Activated naive CD4-positive, alpha-beta T cell treated with Interleukin-2 at 50 U/mL for 16 hours (primary cell): ENCODE results near the gene PLSCR1.
"Not testable (repeated sequence)": the region's sequence is repeated elsewhere in the genome, so short reads cannot be mapped to it uniquely, and the experiment has no call there.

Source experiments
- DNase-seq: peaks from one replicate; pipeline ENCODE4 v3.0.0-alpha.2; 2020

Gene PLSCR1

GRCh38 chr3:146511402-146512134 lies 32.8 kb downstream of the PLSCR1 start:
- DNase-seq, result no peak

DNA sequence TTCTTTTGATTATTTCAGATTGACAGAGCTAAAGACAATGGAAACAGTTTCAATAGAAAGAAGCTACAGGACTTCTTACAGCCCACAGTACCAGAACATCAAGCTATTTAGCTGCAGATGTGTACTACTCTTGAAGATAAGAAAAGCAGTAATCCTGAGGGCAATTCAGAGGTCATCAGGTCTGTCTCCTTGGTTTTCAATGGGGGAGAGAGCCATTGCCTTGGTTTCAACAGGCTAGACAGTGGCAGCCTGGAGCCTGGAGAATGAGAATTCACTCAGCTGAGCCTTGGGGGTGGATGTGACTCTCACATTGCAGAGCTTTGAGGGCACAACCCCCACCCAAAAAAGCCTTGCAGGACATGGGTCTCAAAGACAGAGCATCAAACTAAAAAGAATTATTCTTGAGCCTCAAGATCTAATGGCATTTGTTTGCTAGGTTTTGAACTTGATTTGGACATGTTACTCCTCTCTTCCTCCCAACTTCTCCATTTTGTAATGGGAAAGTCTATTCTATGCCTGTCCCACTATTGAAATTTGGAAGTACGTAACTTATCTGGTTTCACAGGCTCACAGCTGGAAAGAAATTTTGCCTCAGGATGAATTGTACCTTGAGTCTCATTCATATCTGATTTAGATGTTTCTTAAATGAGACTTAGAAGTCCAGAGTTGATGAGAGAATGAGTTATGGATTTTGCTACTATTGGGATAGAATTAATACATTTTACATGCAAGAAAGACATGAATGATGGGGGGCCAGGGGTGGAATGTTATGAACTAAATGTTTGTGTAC lies 36.9 kb downstream of the PLSCR1 start:
- DNase-seq, result no peak

- DNase-seq, result no peak
These were observed 38.9 kb downstream of the PLSCR1 start for GRCh38 chr3:146505516-146505915.

DNA sequence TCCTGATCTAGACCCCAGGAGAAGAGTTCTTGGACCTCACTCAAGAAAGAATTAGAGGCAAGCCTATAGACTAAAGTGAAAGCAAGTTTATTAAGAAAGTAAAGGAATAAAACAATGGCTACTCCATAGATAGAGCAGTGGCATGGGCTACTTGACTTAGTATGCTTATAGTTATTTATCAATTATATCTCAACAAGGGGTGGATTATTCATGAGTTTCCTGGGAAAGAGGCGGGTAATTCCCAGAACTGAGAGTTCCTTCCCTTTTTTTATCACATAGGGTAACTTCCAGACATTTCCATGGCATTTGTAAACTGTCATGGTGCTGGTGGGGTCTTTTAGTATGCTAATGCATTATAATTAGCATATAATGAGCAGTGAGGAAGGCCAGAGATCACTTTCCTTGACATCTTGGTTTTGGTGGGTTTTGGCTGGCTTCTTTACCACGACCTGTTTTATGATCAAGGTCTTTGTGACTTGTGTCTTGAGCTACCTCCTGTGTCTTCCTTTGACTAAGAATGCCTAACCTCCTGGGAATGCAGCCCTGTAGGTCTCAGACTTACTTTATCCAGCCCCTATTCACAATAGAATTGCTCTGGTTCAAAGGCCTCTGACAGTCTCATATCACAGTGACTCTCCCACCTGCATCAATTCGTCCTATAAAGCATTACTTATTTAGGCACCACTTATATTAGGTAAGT lies 39.8 kb downstream of the PLSCR1 start:
- no peak for DNase-seq

- no peak for DNase-seq
These were observed 40.8 kb downstream of the PLSCR1 start for GRCh38 chr3:146503461-146504202.

DNA sequence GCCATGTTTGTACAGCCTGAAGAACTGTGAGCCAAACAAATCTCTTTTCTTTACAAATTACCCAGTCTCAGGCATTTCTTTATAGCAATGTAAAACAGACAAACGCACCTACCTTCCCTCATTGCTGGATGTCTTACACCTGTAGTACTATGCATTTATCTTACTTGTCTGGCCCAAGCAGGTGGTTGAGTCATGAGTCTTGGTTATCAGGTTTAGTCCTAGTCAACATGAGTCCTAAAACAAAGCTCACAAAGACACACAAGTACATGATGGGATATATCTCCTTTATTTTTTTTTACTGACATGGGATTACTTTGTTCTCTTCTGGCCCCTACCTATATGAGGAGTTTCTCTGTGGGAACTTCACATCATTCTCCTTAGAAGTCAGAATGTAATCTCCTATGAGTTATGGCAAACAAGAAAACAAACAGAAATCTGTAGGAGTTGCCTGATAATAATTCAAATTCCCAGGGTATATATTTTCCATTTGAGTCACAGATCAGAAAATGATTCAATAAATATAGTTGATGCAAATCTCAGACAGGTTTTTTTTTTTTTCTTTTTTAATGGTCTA lies 41.4 kb downstream of the PLSCR1 start:
- DNase-seq, result no peak

DNA sequence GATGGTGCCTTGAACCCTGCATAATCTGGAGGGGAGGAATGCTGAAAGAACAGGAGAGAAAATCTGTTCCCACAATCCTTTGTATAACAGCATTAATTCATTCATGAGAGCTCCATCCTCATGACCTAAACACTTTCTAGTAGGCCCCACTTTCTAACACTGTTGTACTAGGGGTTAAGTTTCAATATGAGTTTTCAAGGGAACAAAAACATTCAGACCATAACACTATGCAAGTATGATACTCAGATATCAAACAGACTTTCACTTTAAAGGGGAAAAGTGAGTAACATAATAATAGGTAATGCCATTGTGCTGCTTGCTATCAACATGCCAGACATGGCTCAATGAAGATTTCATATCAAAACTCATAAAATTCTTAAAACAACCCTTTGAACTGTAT lies 42.7 kb downstream of the PLSCR1 start:
- DNase-seq, result no peak

- DNase-seq, result no peak
These were observed 44.7 kb downstream of the PLSCR1 start for GRCh38 chr3:146499701-146500100.

DNA sequence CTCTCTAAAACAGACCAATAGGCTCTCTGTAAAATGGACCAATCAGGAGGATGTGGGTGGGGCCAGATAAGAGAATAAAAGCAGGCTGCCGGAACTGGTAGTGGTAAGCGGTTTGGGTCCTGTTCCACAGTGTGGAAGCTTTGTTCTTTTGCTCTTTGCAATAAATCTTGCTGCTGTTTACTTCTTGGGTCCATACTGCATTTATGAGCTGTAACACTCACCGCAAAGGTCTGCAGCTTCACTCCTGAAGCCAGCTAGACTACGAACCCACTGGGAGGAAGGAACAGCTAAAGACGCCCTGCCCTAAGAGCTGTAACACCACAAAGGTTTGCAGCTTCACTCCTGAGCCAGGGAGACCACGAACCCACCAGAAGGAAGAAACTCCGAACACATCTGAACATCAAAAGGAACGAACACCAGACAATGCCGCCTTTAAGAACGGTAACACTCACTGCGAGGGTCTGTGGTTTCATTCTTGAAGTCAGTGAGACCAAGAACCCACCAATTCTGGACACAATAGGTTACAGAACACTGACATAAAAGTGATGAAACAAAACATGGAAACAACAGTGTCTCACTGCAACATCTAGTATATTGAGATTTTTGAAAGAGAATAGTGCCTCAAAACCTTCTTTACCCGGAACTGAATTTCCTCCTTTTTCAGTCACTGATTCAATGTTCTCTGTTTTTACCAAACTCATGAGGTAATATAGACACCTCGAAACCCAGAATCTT lies 46.2 kb downstream of the PLSCR1 start:
- peak; percentile 7 for DNase-seq

DNA sequence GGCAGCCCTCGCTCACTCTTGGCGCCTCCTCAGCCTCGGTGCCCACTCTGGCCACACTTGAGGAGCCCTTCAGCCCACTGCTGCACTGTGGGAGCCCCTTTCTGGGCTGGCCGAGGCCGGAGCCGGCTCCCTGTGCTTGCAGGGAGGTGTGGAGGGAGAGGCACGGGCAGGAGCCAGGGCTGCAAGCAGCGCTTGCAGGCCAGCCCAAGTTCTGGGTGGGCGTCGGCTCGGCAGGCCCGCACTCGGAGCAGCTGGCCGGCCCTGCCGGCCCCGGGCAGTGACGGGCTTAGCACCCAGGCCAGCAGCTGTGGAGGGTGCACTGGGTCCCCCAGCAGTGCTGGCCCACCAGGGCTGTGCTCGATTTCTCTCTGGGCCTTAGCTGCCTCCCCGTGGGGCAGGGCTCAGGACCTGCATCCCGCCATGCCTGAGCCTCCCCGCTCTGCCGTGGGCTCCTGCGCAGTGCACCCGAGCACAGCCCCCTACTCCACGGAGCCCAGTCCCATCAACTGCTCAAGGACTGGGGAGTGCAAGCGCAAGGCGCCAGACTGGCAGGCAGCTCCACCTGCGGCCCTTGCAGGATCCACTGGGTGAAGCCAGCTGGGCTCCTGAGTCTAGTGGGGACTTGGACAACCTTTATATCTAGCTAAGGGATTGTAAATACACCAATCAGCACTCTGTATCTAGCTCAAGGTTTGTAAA lies 47.1 kb downstream of the PLSCR1 start:
- not testable (repeated sequence) for DNase-seq

DNA sequence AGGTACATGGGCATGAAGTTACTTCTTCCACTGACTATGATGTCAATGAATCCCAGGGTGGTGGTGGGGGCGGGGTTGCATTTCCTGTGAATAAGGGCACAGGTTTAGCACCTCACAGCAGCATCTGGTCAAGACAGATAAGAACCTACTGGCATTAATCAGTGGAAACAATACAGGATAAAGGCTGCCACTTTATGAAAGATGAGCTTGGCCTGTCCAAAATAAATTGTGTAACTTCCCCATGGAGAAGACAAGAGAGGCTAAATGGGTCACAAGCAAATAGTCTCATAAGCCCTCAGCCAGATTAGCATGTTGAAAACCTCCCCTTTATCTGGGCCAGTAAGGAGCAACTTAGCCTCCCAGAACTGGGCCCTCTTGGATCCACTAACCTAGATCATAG lies 47.7 kb downstream of the PLSCR1 start:
- no peak for DNase-seq

DNA sequence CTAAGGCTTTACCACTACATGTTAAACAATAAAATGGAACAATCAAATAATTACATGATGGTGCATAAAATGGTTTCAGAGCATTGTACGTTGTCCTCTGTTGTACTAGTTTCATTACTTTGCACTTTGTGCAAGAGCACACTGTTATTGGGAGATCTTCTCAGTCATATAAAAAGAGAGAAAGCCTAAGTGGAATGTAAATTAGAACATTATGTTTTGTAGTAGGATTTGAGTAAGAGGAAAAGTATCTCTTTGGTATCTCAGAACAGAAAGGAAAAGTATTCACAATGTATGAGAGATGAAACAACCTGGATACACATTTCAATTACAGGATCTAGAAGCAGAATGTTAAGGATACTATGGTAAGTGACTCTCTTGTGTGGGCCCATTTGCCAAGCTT lies 48.2 kb downstream of the PLSCR1 start:
- DNase-seq, result no peak

- no peak for DNase-seq
These were observed 50.6 kb downstream of the PLSCR1 start for GRCh38 chr3:146493761-146494160.

- no peak for DNase-seq
These were observed 51.2 kb downstream of the PLSCR1 start for GRCh38 chr3:146493221-146493620.

DNA sequence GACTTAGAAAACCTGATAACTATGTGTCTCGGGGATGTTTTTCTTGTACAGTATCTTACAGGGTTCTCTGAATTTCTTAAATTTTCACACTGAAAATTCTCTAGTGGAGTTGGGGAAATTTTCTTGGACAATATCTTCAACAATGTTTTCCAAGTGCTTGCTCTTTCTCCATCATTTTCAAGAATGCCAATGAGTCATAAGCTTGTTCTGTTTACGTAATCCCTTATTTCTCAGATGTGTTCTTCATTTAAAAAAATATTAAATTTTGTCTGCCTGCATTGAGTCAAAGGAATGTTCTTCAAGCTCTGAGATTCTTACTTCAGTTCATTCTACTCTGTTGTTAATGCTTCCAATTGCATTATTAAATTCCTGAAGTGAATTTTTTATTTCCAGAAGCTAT lies 53.1 kb downstream of the PLSCR1 start:
- DNase-seq, result no peak

- no peak for DNase-seq
These were observed 59.1 kb downstream of the PLSCR1 start for GRCh38 chr3:146485297-146485696.

DNA sequence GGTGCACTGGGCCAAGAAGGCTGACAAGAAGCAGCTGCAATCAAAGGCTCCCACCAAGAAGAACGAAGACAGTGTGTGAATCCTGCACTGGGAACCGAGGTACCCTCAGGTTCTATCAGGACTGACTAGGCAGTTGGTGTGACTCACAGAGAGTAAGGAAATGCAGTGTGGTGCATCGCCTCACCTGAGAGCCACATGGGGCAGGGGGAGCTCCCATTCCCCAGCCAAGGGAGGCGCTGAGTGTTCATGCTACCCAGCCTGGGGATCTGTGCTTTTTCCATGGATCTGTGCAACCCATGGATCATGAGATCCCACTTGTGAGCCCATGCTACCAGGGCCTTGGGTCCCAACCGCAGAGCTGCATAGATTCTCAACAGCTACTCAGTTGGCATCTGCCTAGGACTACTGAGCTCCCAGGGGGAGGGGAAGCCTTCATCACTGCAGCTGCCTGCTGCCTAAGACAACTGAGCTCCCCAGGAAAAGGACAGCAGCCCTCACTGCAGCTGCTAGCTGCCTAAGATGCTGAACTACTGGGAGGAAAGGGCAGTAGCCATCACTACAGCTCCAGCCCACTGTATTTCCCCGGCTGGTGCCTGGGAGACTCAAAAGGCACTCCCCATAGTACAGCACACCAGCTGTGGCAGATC lies 68.2 kb downstream of the PLSCR1 start:
- no peak for DNase-seq

- not testable (repeated sequence) for DNase-seq
These were observed 69.4 kb downstream of the PLSCR1 start for GRCh38 chr3:146474976-146475375.

GRCh38 chr3:146473726-146474125 lies 70.7 kb downstream of the PLSCR1 start:
- DNase-seq, result no peak

- DNase-seq, result no peak
These were observed 71.8 kb downstream of the PLSCR1 start for GRCh38 chr3:146472611-146473010.

DNA sequence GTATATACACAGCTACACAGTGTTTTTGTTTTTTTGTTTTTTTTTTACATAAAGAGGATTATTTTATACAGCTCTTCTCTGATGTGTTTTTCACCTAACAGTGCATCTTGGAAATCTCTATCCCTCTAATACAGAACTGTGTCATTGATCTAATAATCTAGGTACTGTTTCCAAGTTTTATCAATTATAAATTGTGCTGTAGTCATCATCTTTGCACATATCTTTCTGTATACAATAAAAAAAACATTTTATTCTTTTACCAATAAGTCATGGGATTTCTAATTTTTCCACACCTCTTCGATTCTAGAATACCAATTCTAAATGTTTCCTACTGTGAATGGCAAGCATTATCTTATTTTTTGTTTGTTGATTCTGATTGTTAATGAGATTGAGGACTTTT lies 73.4 kb downstream of the PLSCR1 start:
- DNase-seq, result no peak
